ENCODE data around the gene DYNC1I1.

The DYNC1I1 gene

GRCh38 chr7:95865716-95866371, 93.5 kb downstream of the DYNC1I1 start:
- DNase-seq = no peak

DNA sequence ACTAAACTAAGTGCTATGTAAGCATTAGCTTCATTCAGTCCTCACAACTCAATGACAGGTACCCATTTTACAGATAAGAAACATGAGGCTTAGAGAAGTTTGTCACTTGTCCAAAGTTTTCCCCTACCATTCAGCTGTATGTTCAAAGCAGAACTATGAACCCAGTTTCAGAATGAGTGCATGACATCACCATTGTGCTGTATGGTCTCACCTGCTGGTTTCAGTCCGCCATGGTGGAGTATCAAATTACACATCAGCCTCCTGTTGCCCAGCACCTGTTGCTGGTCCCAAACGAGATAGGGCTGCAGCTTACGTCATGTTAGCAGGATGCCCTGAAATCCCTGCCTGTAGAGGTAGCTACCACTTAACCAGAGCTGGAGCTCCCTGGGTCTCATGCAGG, 95.0 kb downstream of the DYNC1I1 start:
- DNase-seq = no peak

DNA sequence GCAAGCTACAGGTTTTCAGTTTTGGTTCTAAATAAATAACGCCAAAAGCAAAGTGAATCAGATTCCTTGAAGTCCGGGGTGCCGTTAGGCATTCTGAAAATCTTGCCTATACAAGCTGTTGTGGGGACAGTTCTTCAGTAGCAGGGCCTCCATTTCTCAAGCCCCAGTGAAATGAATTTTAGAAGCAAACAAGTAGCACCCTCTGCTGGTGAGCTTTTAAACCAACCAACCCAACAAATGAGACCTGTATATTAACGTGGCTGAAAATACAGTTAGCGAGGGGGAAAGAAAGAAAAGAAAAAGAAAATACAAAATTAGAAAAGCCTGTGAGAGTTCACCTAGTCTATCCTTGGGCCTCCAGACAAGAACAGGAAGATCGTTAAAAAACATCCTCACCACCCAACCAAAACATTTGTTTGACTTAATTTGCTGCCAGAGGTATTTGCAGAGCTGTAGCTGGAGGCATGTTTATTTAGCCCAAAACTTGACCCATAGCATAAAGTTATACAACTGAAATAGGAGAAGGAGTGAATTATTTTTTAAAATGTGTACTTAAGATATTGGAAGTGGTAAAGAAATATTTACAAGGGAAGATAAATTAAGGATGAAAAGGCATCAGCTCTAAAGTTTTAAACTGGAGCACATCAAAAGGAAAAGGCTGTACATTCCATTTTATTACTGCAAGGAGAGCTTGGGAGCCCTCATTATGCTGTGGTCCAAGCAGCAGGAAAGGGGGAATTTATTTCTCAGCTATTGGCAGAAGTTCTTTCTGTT, 98.9 kb downstream of the DYNC1I1 start:
- DNase-seq = no peak

- no peak for DNase-seq
Measured at GRCh38 chr7:95871896-95872295, 99.5 kb downstream of the DYNC1I1 start.

- no peak for DNase-seq
Measured at GRCh38 chr7:95874129-95874528, 101.8 kb downstream of the DYNC1I1 start.

- no peak for DNase-seq
Measured at GRCh38 chr7:95874541-95875265, 102.3 kb downstream of the DYNC1I1 start.

DNA sequence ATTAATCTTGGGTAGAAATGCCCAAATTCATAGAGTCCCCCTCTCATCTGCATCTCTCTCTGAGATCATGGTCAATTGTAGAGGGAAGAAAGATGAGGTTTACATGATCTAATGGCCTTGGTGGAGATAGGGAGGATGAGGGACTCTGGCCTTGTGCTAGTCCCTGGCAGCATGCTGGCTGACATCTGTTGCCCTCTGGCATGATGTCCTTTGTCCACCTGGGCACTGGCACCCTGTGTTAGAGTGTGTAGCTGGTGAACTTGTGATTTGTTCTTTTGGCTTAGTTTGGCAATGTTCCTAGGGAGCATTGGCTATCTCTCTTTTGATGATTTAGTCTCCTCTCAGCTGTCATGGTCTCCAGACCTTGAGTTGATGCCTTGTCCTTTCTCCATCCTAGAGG, 103.2 kb downstream of the DYNC1I1 start:
- no peak for DNase-seq

- DNase-seq = no peak
Measured at GRCh38 chr7:95878677-95879076, 106.3 kb downstream of the DYNC1I1 start.

GRCh38 chr7:95881597-95881996, 109.2 kb downstream of the DYNC1I1 start:
- DNase-seq = no peak

DNA sequence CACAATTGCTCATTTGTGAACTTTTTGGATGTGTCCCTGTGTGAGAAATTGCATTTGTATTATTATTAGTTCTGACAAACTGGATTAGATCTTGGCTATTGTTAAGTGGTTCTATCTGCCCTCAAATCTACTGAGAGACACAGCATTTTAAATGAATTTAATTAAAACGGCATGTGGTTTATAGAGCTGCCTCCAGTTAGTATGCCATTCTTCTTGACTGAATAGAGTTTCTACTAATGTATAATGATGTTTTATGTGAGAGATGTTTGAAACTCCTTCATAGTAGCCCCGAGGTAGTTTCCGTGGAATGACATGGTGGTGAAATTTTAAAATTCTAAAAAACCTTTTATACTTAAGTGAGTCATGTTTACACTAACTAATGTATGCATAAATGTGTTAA, 110.9 kb downstream of the DYNC1I1 start:
- DNase-seq = no peak

- DNase-seq = no peak
Measured at GRCh38 chr7:95886501-95887090, 114.2 kb downstream of the DYNC1I1 start.

- no peak for DNase-seq
Measured at GRCh38 chr7:95893484-95893883, 121.1 kb downstream of the DYNC1I1 start.

DNA sequence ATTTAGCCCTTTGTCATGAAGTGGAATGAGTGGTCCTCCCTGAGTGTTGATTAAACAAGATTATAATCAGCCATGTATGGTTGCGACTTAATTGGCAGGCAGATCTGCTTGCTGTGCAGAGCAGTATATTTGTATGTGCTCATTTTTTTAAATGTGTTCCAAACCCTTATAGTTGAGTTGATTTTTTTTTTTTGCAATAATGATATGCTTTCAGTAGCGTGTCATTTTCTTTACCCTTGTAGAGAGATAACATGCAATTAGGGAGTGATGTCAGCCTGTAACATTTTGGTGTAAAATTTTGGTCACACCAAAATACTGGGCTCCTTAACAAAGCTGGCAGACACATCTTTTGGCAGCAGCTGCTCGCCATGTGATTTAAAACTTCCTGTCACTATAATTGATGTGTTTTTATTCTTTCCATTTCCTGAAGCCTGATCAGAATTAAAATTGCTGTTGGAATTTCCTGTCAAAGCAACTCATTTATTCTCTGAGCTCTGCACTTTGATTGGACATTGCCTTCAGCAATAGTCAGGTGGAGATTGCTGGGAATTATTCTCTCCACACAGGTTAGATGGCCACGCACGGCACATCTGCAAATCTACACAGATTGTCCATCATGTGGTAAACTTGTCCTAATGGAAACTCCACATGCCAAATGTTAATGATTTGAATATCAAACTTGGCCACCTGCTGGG, 125.3 kb downstream of the DYNC1I1 start:
- no peak for DNase-seq

- no peak for DNase-seq
Measured at GRCh38 chr7:95899919-95900513, 127.7 kb downstream of the DYNC1I1 start.

GRCh38 chr7:95901006-95901405, 128.7 kb downstream of the DYNC1I1 start:
- DNase-seq = no peak

GRCh38 chr7:95904099-95904498, 131.7 kb downstream of the DYNC1I1 start:
- no peak for DNase-seq

GRCh38 chr7:95905167-95905566, 132.8 kb downstream of the DYNC1I1 start:
- no peak for DNase-seq

GRCh38 chr7:95906851-95907250, 134.5 kb downstream of the DYNC1I1 start:
- DNase-seq = no peak

GRCh38 chr7:95907337-95907736, 135.0 kb downstream of the DYNC1I1 start:
- DNase-seq = no peak

DNA sequence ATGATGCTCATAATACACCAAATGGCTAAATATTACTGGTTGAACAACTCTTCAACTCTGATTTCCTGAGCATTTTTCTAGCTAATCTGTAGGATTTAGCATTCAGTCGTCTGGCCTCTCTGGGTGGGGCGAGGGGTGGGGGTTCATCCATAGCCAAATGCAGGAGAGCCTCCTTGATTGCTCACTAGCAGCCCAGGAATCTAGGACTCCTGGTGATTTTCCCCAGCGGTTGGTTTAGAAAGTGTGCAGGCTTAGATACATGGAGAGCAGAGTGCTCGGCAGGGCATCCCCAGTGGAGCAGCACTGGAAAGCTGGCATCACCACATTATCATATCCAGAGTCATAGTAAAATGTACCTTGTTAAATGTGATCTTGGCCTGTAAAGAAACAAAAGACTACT, 136.1 kb downstream of the DYNC1I1 start:
- DNase-seq = no peak

DNA sequence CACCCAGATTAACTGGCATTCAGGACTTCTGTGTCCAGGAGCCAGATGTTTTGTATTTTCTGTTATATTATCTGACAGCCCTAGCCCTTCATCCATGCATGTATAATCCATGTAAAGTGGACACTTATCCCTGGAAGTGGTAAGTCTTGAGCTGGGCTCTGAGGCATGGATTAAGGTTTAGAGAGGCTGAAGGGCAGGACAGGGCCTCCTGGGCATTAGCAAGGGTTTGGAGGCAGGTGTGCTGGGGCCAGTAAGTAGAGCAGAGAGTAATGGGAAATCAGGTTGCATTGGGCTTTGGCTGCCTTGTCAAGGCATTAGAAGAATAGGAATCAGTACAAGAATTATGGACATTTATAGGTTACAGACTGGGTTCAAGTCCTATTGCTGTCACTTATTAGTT, 138.0 kb downstream of the DYNC1I1 start:
- DNase-seq = no peak

DNA sequence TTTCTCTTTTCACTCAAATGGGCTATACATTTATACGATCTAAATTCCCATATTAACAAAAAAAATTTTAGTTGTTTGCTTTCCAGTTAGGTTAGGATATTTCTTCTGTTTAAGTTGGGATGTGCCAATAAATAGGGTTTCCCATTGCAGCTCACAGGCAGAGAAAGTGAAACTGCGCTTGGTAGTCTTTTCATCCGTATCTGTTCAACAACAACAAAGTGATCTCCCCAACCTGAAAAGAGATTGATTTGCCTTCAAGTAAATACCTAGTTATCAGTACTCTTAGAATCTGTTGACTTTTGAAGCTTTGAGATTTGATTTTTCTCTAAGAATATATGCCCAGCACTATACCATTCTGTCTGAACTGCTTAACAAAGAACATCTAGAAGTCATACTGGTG, 143.4 kb downstream of the DYNC1I1 start:
- DNase-seq = no peak

Measured in activated naive CD4-positive, alpha-beta T cell treated with Interleukin-2 at 50 U/mL for 16 hours (primary cell).